Measurements from ENCODE around the gene TRPC4. TPM values are rescaled to one million over a fixed set of nuclear protein-coding genes. Genes with fewer than 3 reads are reported as not detected.

Gene TRPC4
- total and polyA plus RNA-seq, 9 donors = 0.56 to 1.7 (median 0.85) TPM

DNA sequence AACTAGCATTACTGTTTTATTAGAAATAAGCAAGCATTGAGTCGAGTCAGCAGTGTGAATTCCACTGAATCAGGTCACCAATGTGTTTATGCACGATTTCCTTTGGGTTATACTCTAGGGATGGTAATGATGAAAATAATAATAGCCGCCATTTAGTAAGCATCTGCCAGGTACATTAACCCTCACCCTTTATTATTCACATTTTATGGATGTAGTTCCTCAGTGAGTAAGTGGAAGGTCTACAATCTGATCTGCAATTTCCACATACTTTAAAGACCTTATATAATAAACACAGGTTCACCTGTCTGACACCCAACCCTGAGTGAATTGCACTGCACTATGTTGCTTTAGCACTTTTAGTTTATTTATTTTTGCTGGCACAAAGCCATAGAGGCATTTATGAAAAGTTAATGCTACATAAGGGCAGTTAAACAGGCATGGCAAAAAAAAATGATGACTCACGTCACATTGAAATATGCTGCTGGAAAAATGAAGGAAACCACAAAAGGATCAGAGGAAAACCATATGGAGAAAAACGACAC lies 122.4 kb downstream of the TRPC4 start:
- DNase-seq = peak; percentile 9
- no peaks in the 10 kb centered on the region for H3K27me3 ChIP-seq (ENCODE audit: control insufficient read depth, insufficient read depth, low read length)
- H3K36me3 ChIP-seq (ENCODE audit: control insufficient read depth, insufficient read depth, low read length) = no peaks in the 10 kb centered on the region
- H3K9me3 ChIP-seq (replicated peaks; ENCODE audit: control insufficient read depth, low read depth, low read length) = no peaks in the 10 kb centered on the region
- no peaks in the 10 kb centered on the region for H3K4me1 ChIP-seq (ENCODE audit: control insufficient read depth, insufficient read depth, low read length)
- no peak overlapping the region for H3K27ac ChIP-seq (ENCODE audit: low read length)
- WGBS (ENCODE audit: insufficient coverage) = 29% methylated on average over 1 of the region's 5 CpGs
- H3K4me3 ChIP-seq (ENCODE audit: low read length) = no peak overlapping the region

DNA sequence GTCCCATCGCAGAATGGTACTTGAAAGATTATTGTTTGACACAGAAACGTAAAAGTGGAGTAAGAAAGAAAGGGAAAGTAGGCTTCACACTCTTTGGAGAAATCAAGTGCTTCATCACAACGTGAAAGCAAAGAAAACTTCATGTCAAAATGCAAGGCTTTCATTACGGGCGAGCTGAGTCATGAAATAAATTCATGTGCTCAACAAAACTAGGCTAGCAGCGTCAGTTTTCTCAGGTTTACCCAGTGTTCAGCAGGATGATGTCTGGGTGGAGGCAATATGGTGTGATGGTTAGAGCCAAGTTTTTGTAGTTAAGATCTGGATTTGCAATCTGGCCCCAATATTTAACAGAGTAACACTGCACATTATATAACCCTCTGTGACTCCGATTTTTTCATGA lies 128.0 kb downstream of the TRPC4 start:
- WGBS (ENCODE audit: insufficient coverage) = 80% methylated on average over 3 of the region's 7 CpGs
- no peaks in the 10 kb centered on the region for H3K9me3 ChIP-seq (replicated peaks; ENCODE audit: control insufficient read depth, low read depth, low read length)
- no peaks in the 10 kb centered on the region for H3K4me1 ChIP-seq (ENCODE audit: control insufficient read depth, insufficient read depth, low read length)
- H3K4me3 ChIP-seq (ENCODE audit: low read length) = no peak overlapping the region
- no peak for DNase-seq
- H3K36me3 ChIP-seq (ENCODE audit: control insufficient read depth, insufficient read depth, low read length) = no peaks in the 10 kb centered on the region
- H3K27me3 ChIP-seq (ENCODE audit: control insufficient read depth, insufficient read depth, low read length) = no peaks in the 10 kb centered on the region
- H3K27ac ChIP-seq (ENCODE audit: low read length) = no peak overlapping the region

DNA sequence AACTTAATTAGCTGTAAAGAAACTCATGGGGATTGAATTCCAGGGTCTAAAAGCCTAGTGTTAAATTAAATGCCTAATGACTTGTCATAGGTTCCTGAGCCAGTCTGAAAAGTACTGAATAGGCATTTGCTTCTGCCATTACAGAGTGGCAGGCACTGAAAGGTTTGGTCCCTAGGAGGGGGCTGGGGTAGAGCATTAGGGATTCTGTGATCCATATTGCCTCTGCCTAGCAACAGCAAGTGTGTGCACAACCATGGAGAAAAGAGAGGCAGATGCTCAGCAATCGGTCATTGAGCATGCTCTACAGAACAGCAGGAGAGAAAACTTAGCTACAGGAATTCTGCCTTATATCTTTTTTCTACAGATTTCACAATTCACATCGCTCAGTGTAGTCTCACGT lies 133.5 kb downstream of the TRPC4 start:
- H3K9me3 ChIP-seq (replicated peaks; ENCODE audit: control insufficient read depth, low read depth, low read length) = no peaks in the 10 kb centered on the region
- DNase-seq = no peak
- no peak overlapping the region for H3K27ac ChIP-seq (ENCODE audit: low read length)
- no peaks in the 10 kb centered on the region for H3K36me3 ChIP-seq (ENCODE audit: control insufficient read depth, insufficient read depth, low read length)
- no peak overlapping the region for H3K4me3 ChIP-seq (ENCODE audit: low read length)
- H3K4me1 ChIP-seq (ENCODE audit: control insufficient read depth, insufficient read depth, low read length) = no peaks in the 10 kb centered on the region
- no CpG with 5 or more reads among the region's 3 CpGs for WGBS (ENCODE audit: insufficient coverage)
- no peaks in the 10 kb centered on the region for H3K27me3 ChIP-seq (ENCODE audit: control insufficient read depth, insufficient read depth, low read length)

DNA sequence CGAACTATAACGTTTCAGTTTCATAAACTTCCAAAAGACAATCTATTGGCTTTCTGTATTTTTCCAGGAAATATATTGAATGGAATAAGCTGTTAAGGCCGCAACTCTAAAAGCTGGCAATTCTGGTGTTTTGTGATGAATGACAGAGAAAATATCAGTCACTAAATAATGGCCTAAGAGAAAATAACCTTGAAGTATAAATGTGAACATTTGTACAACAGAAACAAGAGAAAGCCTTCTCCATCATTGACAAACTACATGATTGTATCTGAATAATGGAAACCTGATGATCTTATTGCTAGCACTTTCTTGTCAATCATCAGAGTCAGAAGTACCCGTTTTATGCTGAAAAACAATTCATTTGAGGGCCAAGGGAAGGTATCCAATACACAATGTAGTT lies 134.3 kb downstream of the TRPC4 start:
- Histone ChIP-seq H3K9me3 (replicated peaks; ENCODE audit: control insufficient read depth, low read depth, low read length) (no peaks in the 10 kb centered on the region), H3K36me3 (ENCODE audit: control insufficient read depth, insufficient read depth, low read length) (no peaks in the 10 kb centered on the region), H3K4me3 (ENCODE audit: low read length) (no peak overlapping the region), H3K27me3 (ENCODE audit: control insufficient read depth, insufficient read depth, low read length) (no peaks in the 10 kb centered on the region), H3K4me1 (ENCODE audit: control insufficient read depth, insufficient read depth, low read length) (no peaks in the 10 kb centered on the region), H3K27ac (ENCODE audit: low read length) (no peak overlapping the region)
- WGBS (ENCODE audit: insufficient coverage) = 60% methylated on average over 1 of the region's 4 CpGs
- no peak for DNase-seq

DNA sequence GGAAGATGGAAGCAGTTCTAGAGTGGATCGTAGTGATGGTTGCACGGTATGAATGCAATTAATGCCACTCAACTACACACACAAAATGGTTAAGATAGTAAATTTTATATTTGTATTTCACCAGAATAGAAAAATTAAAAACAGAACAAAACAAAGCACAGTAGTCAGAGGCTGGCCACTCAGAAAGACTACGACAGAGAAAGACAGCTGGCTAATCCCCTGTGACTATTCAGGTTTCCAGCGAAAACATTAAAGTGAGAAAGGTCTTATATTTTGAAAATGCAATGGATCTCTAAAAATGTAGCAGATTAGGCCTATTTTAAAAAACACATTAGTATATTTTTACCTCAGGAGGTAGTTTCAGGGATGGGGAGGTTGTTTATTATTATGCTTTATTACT lies 139.7 kb downstream of the TRPC4 start:
- H3K4me1 ChIP-seq (ENCODE audit: control insufficient read depth, insufficient read depth, low read length) = no peaks in the 10 kb centered on the region

DNA sequence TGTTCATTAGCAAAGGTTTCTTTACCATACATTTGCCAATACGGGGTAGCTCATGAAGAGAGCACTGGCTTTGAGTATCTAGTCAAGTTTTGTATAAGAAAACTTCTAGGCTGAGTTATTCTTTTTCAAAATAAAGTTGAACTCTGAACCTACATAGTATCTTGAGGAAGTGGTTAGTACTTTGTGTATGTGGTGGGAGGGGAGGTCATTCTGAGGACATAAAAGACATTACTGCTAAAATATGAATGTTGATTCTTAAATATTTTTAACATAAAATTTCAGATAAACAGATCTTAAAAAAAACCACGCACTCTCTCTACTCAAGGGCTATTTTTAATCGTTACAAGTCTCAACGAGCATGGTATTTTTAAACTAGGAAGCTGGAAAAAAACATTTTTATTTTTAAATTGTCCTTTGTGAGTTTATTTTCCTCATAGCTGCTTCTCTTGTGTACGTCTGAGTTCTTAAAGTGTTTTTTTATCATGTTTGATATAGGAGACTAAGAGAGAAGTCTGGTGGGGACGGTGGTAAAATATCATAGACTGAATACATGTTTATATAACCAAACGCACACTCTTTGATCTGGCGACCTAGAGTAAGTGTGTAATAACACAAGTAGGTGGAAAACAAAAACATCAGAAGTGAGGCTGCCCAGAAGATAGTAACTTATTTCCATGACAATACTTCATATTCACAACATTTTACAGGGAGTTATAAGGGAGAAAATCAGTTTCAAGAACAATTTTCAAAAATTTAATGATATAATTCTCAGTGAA lies 153.0 kb downstream of the TRPC4 start:
- no peaks in the 10 kb centered on the region for H3K27me3 ChIP-seq (ENCODE audit: control insufficient read depth, insufficient read depth, low read length)
- no peaks in the 10 kb centered on the region for H3K9me3 ChIP-seq (replicated peaks; ENCODE audit: control insufficient read depth, low read depth, low read length)
- no peak overlapping the region for H3K27ac ChIP-seq (ENCODE audit: low read length)
- no CpG with 5 or more reads among the region's 8 CpGs for WGBS (ENCODE audit: insufficient coverage)
- no peaks in the 10 kb centered on the region for H3K36me3 ChIP-seq (ENCODE audit: control insufficient read depth, insufficient read depth, low read length)
- H3K4me1 ChIP-seq (ENCODE audit: control insufficient read depth, insufficient read depth, low read length) = no peaks in the 10 kb centered on the region
- peak; percentile 32 for DNase-seq
- H3K4me3 ChIP-seq (ENCODE audit: low read length) = no peak overlapping the region

More for the DNA sequence above, 139.7 kb downstream of the TRPC4 start:
- H3K4me3 ChIP-seq (ENCODE audit: low read length) = no peak overlapping the region
- no peaks in the 10 kb centered on the region for H3K36me3 ChIP-seq (ENCODE audit: control insufficient read depth, insufficient read depth, low read length)
- no peaks in the 10 kb centered on the region for H3K9me3 ChIP-seq (replicated peaks; ENCODE audit: control insufficient read depth, low read depth, low read length)
- WGBS (ENCODE audit: insufficient coverage) = no CpG with 5 or more reads among the region's 4 CpGs
- peak; percentile 54 for DNase-seq
- H3K27me3 ChIP-seq (ENCODE audit: control insufficient read depth, insufficient read depth, low read length) = no peaks in the 10 kb centered on the region
- H3K27ac ChIP-seq (ENCODE audit: low read length) = no peak overlapping the region

DNA sequence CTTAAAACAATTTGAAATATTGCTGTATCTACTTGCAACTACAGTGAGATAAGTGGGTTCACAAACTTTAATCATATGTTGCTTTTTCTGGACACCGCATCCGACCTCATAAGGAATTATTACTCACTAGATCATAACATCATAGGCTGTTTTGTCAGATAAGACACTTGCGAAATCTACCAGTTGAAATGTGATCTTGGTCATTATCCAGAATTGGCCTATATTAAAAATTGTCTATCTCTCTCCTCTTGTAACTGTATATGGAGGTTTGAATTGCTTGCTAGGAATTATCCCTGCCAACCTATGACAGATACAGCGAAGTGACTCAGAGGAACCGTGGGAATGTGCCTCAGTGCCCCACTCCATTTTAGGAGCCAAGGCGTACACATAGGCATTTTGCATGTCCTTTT lies 154.0 kb downstream of the TRPC4 start:
- no peaks in the 10 kb centered on the region for H3K4me1 ChIP-seq (ENCODE audit: control insufficient read depth, insufficient read depth, low read length)
- no peak overlapping the region for H3K27ac ChIP-seq (ENCODE audit: low read length)
- no peaks in the 10 kb centered on the region for H3K27me3 ChIP-seq (ENCODE audit: control insufficient read depth, insufficient read depth, low read length)
- no CpG with 5 or more reads among the region's 6 CpGs for WGBS (ENCODE audit: insufficient coverage)
- no peak for DNase-seq
- H3K4me3 ChIP-seq (ENCODE audit: low read length) = no peak overlapping the region
- H3K36me3 ChIP-seq (ENCODE audit: control insufficient read depth, insufficient read depth, low read length) = no peaks in the 10 kb centered on the region
- no peaks in the 10 kb centered on the region for H3K9me3 ChIP-seq (replicated peaks; ENCODE audit: control insufficient read depth, low read depth, low read length)

DNA sequence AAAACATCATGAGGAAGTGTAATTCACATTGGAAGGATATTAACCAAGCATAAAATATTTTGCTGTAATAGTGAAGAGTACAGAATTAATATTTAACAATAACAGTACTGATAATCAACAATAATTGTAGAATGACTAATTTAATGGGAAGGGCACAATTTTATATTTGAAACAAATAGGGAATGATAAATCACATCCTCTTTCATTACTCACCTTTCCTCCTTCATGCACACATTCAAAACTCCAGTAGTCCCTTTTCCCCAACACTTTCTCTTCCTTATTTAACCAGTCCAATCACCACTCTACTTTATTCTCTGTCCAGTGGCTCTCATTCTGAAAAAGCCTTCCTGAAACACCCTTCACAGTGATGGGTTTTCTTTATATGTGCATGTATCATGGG lies 160.3 kb downstream of the TRPC4 start:
- H3K4me1 ChIP-seq (ENCODE audit: control insufficient read depth, insufficient read depth, low read length) = no peaks in the 10 kb centered on the region

DNA sequence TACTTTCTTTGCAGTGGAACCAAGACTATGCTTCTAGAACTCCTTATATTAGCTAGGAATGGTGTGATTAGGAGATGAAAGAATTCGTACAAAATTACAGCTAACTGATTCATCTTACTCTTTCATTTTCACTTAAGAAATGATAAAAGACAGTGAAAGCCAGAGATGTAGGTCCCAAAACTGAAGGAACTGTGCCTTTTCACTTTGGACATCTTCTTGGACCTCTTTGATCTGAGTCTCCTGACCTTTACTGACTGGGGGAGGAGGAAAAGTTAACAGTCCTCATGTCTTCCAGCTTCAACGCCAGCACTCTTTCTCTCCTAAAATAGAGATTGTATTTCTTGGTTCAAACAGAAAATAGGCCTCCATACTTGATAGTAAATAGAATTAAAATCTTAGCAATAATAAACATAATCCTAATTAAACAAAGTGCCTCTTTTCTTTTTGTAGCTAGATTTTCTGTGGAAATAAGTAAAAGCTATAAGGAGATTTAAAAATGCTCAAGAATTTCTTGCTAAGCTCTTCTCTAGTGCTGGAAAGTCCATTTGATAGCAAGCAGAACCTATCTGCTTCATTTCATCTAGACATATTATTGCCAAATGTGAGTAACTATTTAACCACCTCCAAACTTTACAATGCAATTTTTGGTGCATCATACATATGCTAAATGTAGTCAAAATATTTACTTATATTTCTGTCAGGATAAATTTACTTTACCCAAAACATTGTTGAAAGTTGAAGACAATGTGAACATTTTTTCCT lies 161.7 kb downstream of the TRPC4 start:
- WGBS (ENCODE audit: insufficient coverage) = no CpG with 5 or more reads among the region's 2 CpGs
- Histone ChIP-seq H3K4me3 (ENCODE audit: low read length) (no peak overlapping the region), H3K4me1 (ENCODE audit: control insufficient read depth, insufficient read depth, low read length) (no peaks in the 10 kb centered on the region)

More for the DNA sequence above, 160.3 kb downstream of the TRPC4 start:
- Histone ChIP-seq H3K27me3 (ENCODE audit: control insufficient read depth, insufficient read depth, low read length) (no peaks in the 10 kb centered on the region), H3K27ac (ENCODE audit: low read length) (no peak overlapping the region), H3K9me3 (replicated peaks; ENCODE audit: control insufficient read depth, low read depth, low read length) (no peaks in the 10 kb centered on the region), H3K4me3 (ENCODE audit: low read length) (no peak overlapping the region), H3K36me3 (ENCODE audit: control insufficient read depth, insufficient read depth, low read length) (no peaks in the 10 kb centered on the region)
- no peak for DNase-seq

DNA sequence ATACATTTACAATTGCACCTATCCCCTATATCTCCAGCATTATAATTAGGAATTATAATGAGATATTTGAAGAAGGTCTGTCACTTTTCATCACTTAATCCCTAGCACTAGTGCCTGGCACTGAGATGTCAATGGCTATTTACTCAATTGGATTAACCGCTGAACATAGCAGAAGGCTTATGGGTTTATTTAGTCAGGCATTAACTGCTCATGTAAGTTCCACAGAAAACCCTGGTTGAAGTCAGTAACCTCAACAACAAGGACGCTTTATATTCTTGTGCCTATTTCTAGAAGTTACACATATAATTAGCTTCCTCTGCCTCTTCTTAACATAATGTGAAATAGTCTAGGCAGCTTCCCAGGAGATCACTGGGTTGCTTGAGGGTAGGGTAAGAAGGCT lies 163.5 kb downstream of the TRPC4 start:
- no peak for DNase-seq
- no CpG with 5 or more reads among the region's 2 CpGs for WGBS (ENCODE audit: insufficient coverage)

More for the DNA sequence above, 161.7 kb downstream of the TRPC4 start:
- Histone ChIP-seq H3K36me3 (ENCODE audit: control insufficient read depth, insufficient read depth, low read length) (no peaks in the 10 kb centered on the region), H3K9me3 (replicated peaks; ENCODE audit: control insufficient read depth, low read depth, low read length) (no peaks in the 10 kb centered on the region), H3K27me3 (ENCODE audit: control insufficient read depth, insufficient read depth, low read length) (no peaks in the 10 kb centered on the region), H3K27ac (ENCODE audit: low read length) (no peak overlapping the region)
- DNase-seq = no peak

More for the DNA sequence above, 163.5 kb downstream of the TRPC4 start:
- H3K36me3 ChIP-seq (ENCODE audit: control insufficient read depth, insufficient read depth, low read length) = no peaks in the 10 kb centered on the region
- H3K4me1 ChIP-seq (ENCODE audit: control insufficient read depth, insufficient read depth, low read length) = no peaks in the 10 kb centered on the region
- no peak overlapping the region for H3K4me3 ChIP-seq (ENCODE audit: low read length)
- no peaks in the 10 kb centered on the region for H3K27me3 ChIP-seq (ENCODE audit: control insufficient read depth, insufficient read depth, low read length)
- H3K27ac ChIP-seq (ENCODE audit: low read length) = no peak overlapping the region
- H3K9me3 ChIP-seq (replicated peaks; ENCODE audit: control insufficient read depth, low read depth, low read length) = no peaks in the 10 kb centered on the region

All from muscle of leg (tissue), 11 donors.